Trophoblast cell (in vitro differentiated cells and primary cell): Measurements from ENCODE around the gene PTPRN2.

Experiments
- DNase-seq, 2 donors: peaks; one replicate each; pipeline ENCODE4 v3.0.0-alpha.2; 2016
- H2AFZ ChIP-seq: 2 replicates; pipeline ENCODE4 v1.6.1; 2013; ENCODE audit warnings: low read length, moderate library complexity, mild to moderate bottlenecking; ENCODE audit not compliant: insufficient read depth, poor library complexity
- H2AK5ac ChIP-seq: 2 replicates; pipeline ENCODE4 v1.6.1; 2013; ENCODE audit warnings: mild to moderate bottlenecking, low read length
- H2BK120ac ChIP-seq: 2 replicates; pipeline ENCODE4 v1.6.1; 2013; ENCODE audit warnings: low read length, mild to moderate bottlenecking, moderate library complexity; ENCODE audit not compliant: insufficient read depth, poor library complexity
- H2BK12ac ChIP-seq: 2 replicates; pipeline ENCODE4 v1.6.1; 2013; ENCODE audit warnings: mild to moderate bottlenecking, low read length, moderate library complexity
- H2BK5ac ChIP-seq: 2 replicates; pipeline ENCODE4 v1.6.1; 2013; ENCODE audit warnings: low read length, low read depth, moderate library complexity, mild to moderate bottlenecking; ENCODE audit not compliant: poor library complexity
- H3K14ac ChIP-seq: 2 replicates; pipeline ENCODE4 v1.6.1; 2013; ENCODE audit warnings: mild to moderate bottlenecking, low read length
- H3K18ac ChIP-seq: 2 replicates; pipeline ENCODE4 v1.6.1; 2013; ENCODE audit warnings: mild to moderate bottlenecking, low read length
- H3K23ac ChIP-seq: 2 replicates; pipeline ENCODE4 v1.6.1; 2013; ENCODE audit warnings: low read length
- H3K27ac ChIP-seq: 2 replicates; pipeline ENCODE4 v1.5.1; 2013; ENCODE audit warnings: low read depth, mild to moderate bottlenecking, inconsistent platforms, low read length, moderate library complexity
- H3K27me3 ChIP-seq: 2 replicates; pipeline ENCODE4 v1.6.1; 2013; ENCODE audit warnings: inconsistent platforms, mild to moderate bottlenecking, low read length, moderate library complexity; ENCODE audit not compliant: insufficient read depth
- H3K36me3 ChIP-seq, 2 experiments: 1 replicate in 1 of 2; 2 replicates in 1 of 2; pipeline ENCODE4 v1.6.1; 2013; ENCODE audit warnings: low read length in 2 of 2, mild to moderate bottlenecking in 2 of 2, moderate library complexity in 1 of 2; ENCODE audit not compliant: insufficient read depth in 2 of 2, control insufficient read depth in 1 of 2
- H3K4ac ChIP-seq: 2 replicates; pipeline ENCODE4 v1.6.1; 2013; ENCODE audit warnings: low read depth, mild to moderate bottlenecking, low read length, moderate library complexity
- H3K4me1 ChIP-seq, 2 experiments: 1 replicate in 1 of 2; 2 replicates in 1 of 2; pipeline ENCODE4 v1.6.1; 2013; ENCODE audit warnings: low read length in 2 of 2, mild to moderate bottlenecking in 2 of 2, moderate library complexity in 1 of 2; ENCODE audit not compliant: insufficient read depth in 2 of 2, control insufficient read depth in 1 of 2
- H3K4me2 ChIP-seq: 2 replicates; pipeline ENCODE4 v1.6.1; 2013; ENCODE audit warnings: inconsistent platforms, mild to moderate bottlenecking, low read length, moderate library complexity
- H3K4me3 ChIP-seq: 2 replicates; pipeline ENCODE4 v1.5.1; 2013; ENCODE audit warnings: mild to moderate bottlenecking, low read depth, low read length, inconsistent platforms
- H3K79me1 ChIP-seq: one replicate; pipeline ENCODE4 v1.6.1; 2013; ENCODE audit warnings: low read length
- H3K79me2 ChIP-seq: 2 replicates; pipeline ENCODE4 v1.6.1; 2013; ENCODE audit warnings: low read length, mild to moderate bottlenecking; ENCODE audit not compliant: control insufficient read depth, insufficient read depth, poor library complexity
- H3K9ac ChIP-seq: 2 replicates; pipeline ENCODE4 v1.6.1; 2013; ENCODE audit warnings: mild to moderate bottlenecking, low read length
- H3K9me3 ChIP-seq: 2 replicates; pipeline ENCODE4 v1.6.1; 2013; ENCODE audit warnings: low read depth, mild to moderate bottlenecking, control low read depth, inconsistent platforms, low read length; ENCODE audit not compliant: insufficient read depth
- H4K12ac ChIP-seq: 2 replicates; pipeline ENCODE4 v1.6.1; 2013; ENCODE audit warnings: low read depth, mild to moderate bottlenecking, low read length, moderate library complexity
- H4K8ac ChIP-seq: 2 replicates; pipeline ENCODE4 v1.6.1; 2013; ENCODE audit warnings: low read depth, mild to moderate bottlenecking, low read length, moderate library complexity
- H4K91ac ChIP-seq: one replicate; pipeline ENCODE4 v1.6.1; 2013; ENCODE audit warnings: low read depth, mild to moderate bottlenecking, low read length, moderate library complexity
- WGBS: extraction: QIAGEN DNeasy Blood & Tissue Kit; methylation state at CpG from one replicate; pipeline ENCODE4 v1.1.7; 2013; ENCODE audit warnings: missing lambda C conversion rate; ENCODE audit not compliant: insufficient read length, insufficient coverage; ENCODE audit errors: extremely low coverage; 5-methylcytosine and 5-hydroxymethylcytosine counted together

Gene PTPRN2

GRCh38 chr7:158097106-158097452, 490.5 kb downstream of the PTPRN2 start:
- no peak overlapping the region for H4K8ac ChIP-seq
- no peak overlapping the region for H3K4me2 ChIP-seq
- H3K27ac ChIP-seq: no peak overlapping the region
- WGBS: no CpG with 5 or more reads among the region's 10 CpGs
- H2AK5ac ChIP-seq: no peak overlapping the region
- no peak overlapping the region for H2BK12ac ChIP-seq
- H3K4me3 ChIP-seq: no peak overlapping the region
- no peak overlapping the region for H3K4ac ChIP-seq
- no peak for DNase-seq
- H3K18ac ChIP-seq: no peak overlapping the region
- no peak overlapping the region for H2BK120ac ChIP-seq
- H3K9me3 ChIP-seq: peaks cover 19% of the 10 kb centered on the region
- no peaks in the 10 kb centered on the region for H3K4me1 ChIP-seq
- no peak overlapping the region for H3K23ac ChIP-seq
- H3K36me3 ChIP-seq: no peaks in the 10 kb centered on the region
- no peak overlapping the region for H4K12ac ChIP-seq
- no peak overlapping the region for H3K14ac ChIP-seq
- no peaks in the 10 kb centered on the region for H3K79me1 ChIP-seq
- H2AFZ ChIP-seq: no peak overlapping the region
- H3K9ac ChIP-seq: no peak overlapping the region
- no peak overlapping the region for H4K91ac ChIP-seq
- no peaks in the 10 kb centered on the region for H3K79me2 ChIP-seq
- H2BK5ac ChIP-seq: no peak overlapping the region
- H3K27me3 ChIP-seq: no peaks in the 10 kb centered on the region

- Histone ChIP-seq H3K4me3 (no peak overlapping the region), H3K4ac (no peak overlapping the region), H3K18ac (no peak overlapping the region), H3K9me3 (peaks cover 14% of the 10 kb centered on the region), H4K12ac (no peak overlapping the region), H3K36me3 (no peaks in the 10 kb centered on the region), H3K9ac (no peak overlapping the region), H3K27ac (no peak overlapping the region), H2BK12ac (no peak overlapping the region), H2BK120ac (no peak overlapping the region), H2AFZ (no peak overlapping the region), H2AK5ac (no peak overlapping the region), H4K91ac (no peak overlapping the region), H2BK5ac (no peak overlapping the region), H3K4me2 (no peak overlapping the region), H3K23ac (no peak overlapping the region), H3K79me1 (no peaks in the 10 kb centered on the region), H4K8ac (no peak overlapping the region), H3K79me2 (no peaks in the 10 kb centered on the region), H3K14ac (no peak overlapping the region), H3K4me1 (no peaks in the 10 kb centered on the region), H3K27me3 (no peaks in the 10 kb centered on the region)
- DNase-seq: no peak
- WGBS: no CpG with 5 or more reads among the region's 8 CpGs
Observed at GRCh38 chr7:158096582-158096981, 491.0 kb downstream of the PTPRN2 start.

- H3K79me1 ChIP-seq: no peaks in the 10 kb centered on the region
- H2AK5ac ChIP-seq: no peak overlapping the region
- H2AFZ ChIP-seq: no peak overlapping the region
- WGBS: no CpG with 5 or more reads among the region's 12 CpGs
- no peak overlapping the region for H4K91ac ChIP-seq
- H2BK12ac ChIP-seq: no peak overlapping the region
- H3K4ac ChIP-seq: no peak overlapping the region
- no peaks in the 10 kb centered on the region for H3K27me3 ChIP-seq
- no peak overlapping the region for H3K4me3 ChIP-seq
- H3K9me3 ChIP-seq: peaks cover 13% of the 10 kb centered on the region
- no peaks in the 10 kb centered on the region for H3K4me1 ChIP-seq
- DNase-seq: no peak
- H3K36me3 ChIP-seq: no peaks in the 10 kb centered on the region
- no peak overlapping the region for H3K18ac ChIP-seq
- H2BK5ac ChIP-seq: no peak overlapping the region
- no peak overlapping the region for H4K8ac ChIP-seq
- H2BK120ac ChIP-seq: no peak overlapping the region
- H3K14ac ChIP-seq: no peak overlapping the region
- no peaks in the 10 kb centered on the region for H3K79me2 ChIP-seq
- no peak overlapping the region for H3K9ac ChIP-seq
- no peak overlapping the region for H3K23ac ChIP-seq
- no peak overlapping the region for H3K27ac ChIP-seq
- no peak overlapping the region for H3K4me2 ChIP-seq
- H4K12ac ChIP-seq: no peak overlapping the region
Observed at GRCh38 chr7:158094671-158095226, 492.9 kb downstream of the PTPRN2 start.

GRCh38 chr7:158094046-158094445, 493.6 kb downstream of the PTPRN2 start:
- H3K18ac ChIP-seq: no peak overlapping the region
- H3K4me3 ChIP-seq: no peak overlapping the region
- peaks cover 12% of the 10 kb centered on the region for H3K9me3 ChIP-seq
- H3K36me3 ChIP-seq: no peaks in the 10 kb centered on the region
- no peak overlapping the region for H4K12ac ChIP-seq
- no peak overlapping the region for H4K91ac ChIP-seq
- H2BK5ac ChIP-seq: no peak overlapping the region
- H3K4ac ChIP-seq: no peak overlapping the region
- H3K79me2 ChIP-seq: no peaks in the 10 kb centered on the region
- no peak for DNase-seq
- H3K9ac ChIP-seq: no peak overlapping the region
- no peak overlapping the region for H3K27ac ChIP-seq
- H2AK5ac ChIP-seq: no peak overlapping the region
- H3K4me1 ChIP-seq: no peaks in the 10 kb centered on the region
- no peak overlapping the region for H2BK12ac ChIP-seq
- H2AFZ ChIP-seq: no peak overlapping the region
- no peak overlapping the region for H3K4me2 ChIP-seq
- no peak overlapping the region for H2BK120ac ChIP-seq
- no peak overlapping the region for H4K8ac ChIP-seq
- no peak overlapping the region for H3K14ac ChIP-seq
- no peaks in the 10 kb centered on the region for H3K27me3 ChIP-seq
- no peaks in the 10 kb centered on the region for H3K79me1 ChIP-seq
- no CpG with 5 or more reads among the region's 10 CpGs for WGBS
- H3K23ac ChIP-seq: no peak overlapping the region
